ENCODE measurements around the gene LRMDA.

LRMDA gene

GRCh38 chr10:75540981-75541380 lies 109.6 kb downstream of the LRMDA start:
- no peak for DNase-seq (ENCODE audit: low read depth in 2 of 2)

DNA sequence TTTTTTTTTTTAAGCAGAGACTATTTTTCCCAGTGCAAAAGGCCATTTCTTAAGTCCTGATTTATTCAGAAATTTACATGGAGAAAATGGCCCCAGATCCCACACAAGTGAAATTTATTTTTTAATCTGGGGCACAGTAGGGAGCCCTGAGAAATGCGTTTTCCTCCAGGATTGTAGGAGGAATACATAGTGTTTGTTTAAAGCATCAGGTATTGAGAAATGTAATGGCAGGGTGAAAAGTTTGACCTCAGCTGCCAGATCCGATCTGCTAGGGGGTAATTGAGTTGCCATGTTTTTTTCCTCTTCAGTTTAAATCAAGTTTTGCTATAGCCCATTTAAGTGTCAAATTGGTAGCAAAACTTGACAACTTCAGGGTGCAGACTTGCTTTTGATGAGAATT lies 110.0 kb downstream of the LRMDA start:
- DNase-seq (ENCODE audit: low read depth in 2 of 2): no peak

GRCh38 chr10:75542084-75542483 lies 110.7 kb downstream of the LRMDA start:
- peak; percentile 32 to 48 for DNase-seq (ENCODE audit: low read depth in 2 of 2)

GRCh38 chr10:75542906-75543305 lies 111.5 kb downstream of the LRMDA start:
- DNase-seq (ENCODE audit: low read depth in 2 of 2): peak; percentile 60 to 68

- DNase-seq (ENCODE audit: low read depth in 2 of 2): no peak
These were observed 113.0 kb downstream of the LRMDA start for GRCh38 chr10:75544386-75544785.

GRCh38 chr10:75544993-75545706 lies 113.7 kb downstream of the LRMDA start:
- DNase-seq (ENCODE audit: low read depth in 2 of 2): peak; percentile 66 to 67

DNA sequence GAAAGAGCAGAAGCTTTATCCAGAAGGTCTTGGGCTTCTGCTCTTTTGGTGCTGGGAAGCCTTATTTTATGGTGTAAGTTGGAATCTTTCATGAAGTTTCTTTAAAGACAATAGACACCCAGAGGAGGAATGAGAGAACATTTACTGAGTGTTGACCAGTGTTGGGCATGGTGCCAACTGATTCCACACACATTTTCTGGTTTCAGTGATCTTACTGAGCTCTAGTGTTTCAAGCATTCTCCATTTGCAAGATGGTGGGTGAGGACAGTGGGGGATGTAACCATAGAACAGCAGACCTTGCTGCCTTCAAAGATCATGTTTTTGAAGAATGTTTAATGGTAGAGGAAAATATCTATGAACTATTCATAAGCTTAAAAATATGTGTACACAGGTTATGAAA lies 114.6 kb downstream of the LRMDA start:
- no peak for DNase-seq (ENCODE audit: low read depth in 2 of 2)

GRCh38 chr10:75547391-75548298 lies 116.2 kb downstream of the LRMDA start:
- peak; percentile 83 to 87 for DNase-seq (ENCODE audit: low read depth in 2 of 2)

DNA sequence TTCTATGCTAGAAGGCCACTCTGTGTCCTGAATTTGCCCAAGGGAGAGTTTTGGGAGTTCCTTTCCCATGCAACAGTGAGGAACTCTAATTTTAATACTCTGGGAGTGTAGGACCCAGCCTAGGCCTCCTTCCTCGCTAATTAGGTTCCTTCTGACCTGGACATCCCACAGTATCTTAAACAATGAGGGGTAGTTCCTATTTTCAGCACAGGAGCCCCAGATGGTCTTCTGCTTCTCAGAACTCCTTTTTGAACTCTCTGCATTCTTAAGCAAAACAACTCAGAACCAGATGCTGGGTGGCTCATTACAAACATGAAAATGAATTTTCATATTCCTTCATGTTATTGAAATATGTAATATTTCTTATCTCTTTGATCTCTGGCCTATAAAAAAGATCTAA lies 116.9 kb downstream of the LRMDA start:
- DNase-seq (ENCODE audit: low read depth in 2 of 2): no peak

GRCh38 chr10:75550191-75550590 lies 118.8 kb downstream of the LRMDA start:
- DNase-seq (ENCODE audit: low read depth in 2 of 2): no peak

DNA sequence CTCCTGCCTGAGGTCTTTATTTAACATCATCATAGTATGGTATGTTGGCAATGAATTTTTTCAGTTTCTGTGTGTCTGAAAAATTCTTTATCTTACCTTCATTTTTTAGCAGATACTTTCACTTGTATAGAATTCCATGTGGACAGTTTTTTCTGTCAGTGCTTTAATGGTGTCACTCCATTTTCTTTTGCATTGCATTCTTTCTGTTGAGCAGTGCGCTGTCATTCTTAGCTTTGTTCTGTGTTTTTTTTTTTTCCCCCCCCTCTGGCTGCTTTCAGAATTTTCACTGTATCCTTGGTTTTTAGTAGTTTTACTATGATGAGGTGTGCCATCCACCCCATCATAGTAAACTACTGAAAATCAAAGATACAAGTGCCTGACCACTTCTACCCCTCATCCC lies 120.7 kb downstream of the LRMDA start:
- no peak for DNase-seq (ENCODE audit: low read depth in 2 of 2)

GRCh38 chr10:75553550-75553949 lies 122.1 kb downstream of the LRMDA start:
- no peak for DNase-seq (ENCODE audit: low read depth in 2 of 2)

DNA sequence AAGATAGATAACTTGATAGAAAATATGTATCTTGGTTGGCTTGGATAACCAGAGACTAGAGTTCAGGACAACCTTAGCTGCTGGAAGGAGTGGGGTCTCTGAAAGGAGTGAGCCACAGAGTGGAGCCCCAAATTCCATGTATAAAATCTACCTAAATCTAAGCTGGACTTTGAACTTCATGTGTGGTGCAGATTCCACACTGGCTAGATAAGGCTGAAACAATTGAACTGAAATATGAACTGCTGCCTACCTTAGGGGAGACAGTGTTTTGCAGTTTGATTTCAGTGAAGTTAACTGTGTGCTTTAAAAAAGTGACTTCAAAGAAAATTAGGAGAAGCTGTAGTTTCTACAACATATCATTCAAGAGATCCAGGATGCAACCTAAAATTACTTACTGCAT lies 123.9 kb downstream of the LRMDA start:
- DNase-seq (ENCODE audit: low read depth in 2 of 2): no peak

- DNase-seq (ENCODE audit: low read depth in 2 of 2): no peak
These were observed 124.9 kb downstream of the LRMDA start for GRCh38 chr10:75556320-75556719.

- DNase-seq (ENCODE audit: low read depth in 2 of 2): no peak
These were observed 134.1 kb downstream of the LRMDA start for GRCh38 chr10:75565286-75566251.

DNA sequence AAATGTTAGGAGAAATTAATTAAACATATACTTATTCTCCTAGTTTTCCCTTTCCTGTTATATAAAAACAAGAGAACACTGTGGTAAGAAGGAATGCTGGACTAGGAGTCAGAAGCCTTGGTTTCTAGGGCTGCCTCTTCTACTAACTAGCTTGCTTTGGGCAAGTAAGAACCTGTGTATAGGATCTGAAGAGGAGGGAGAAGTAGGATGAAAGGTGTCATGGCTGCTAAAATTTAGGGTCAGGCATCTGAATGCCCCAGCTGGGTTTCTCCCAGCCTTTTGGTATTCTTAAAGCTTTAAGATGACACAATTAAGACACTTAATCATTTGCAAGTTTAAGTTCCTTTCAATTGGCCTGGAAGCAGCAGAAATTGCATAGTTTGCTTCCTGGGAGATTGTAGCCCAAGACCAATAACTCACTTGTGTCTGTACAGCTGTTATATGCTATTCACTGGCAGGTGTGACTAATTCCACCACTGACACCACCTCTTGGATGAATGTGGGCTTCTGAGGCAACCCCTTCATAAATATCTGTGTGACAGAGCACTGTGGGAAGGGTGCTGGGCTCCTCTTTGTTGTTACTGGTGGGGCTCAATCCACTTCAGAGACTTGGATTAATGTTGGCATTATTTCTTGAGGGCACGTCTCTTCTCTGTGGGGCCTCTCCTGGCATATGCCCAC lies 137.2 kb downstream of the LRMDA start:
- DNase-seq (ENCODE audit: low read depth in 2 of 2): no peak

DNA sequence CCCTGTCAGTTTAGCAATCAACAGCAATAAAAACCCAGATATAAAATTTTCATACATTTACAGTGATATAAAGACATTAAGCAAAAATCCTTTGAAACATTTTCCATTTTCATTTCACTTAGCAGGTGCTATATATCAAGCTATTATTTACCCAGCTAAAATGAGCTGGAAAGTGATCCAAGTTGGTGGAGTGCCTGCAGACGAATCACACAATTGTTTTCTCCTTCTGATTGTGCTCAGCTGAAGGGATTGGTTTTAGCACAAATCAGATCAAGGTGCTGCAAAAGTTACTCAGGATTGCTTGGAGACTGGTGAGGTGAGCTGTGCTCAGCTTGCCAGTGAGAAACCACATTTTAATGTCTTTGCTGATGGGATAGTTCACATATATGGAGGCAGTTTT lies 138.1 kb downstream of the LRMDA start:
- DNase-seq (ENCODE audit: low read depth in 2 of 2): no peak

DNA sequence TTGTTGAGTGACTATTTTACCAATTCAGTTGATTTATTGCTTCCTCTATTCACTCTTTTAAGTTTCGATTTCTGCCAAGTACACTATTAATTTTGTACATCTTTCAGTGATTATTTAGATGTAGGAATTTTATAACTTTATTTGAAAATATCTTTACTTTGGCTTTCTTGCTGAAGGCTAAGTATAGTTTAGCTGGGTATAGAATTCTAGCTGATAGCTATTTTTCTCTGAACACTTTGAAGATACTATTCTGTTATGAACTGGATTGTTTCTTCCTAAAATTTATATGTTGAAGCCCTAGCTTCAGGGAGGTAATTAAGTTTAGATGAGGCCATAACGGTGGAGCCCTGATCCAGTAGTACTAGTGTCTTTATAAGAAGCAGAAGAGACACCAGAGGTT lies 141.1 kb downstream of the LRMDA start:
- DNase-seq (ENCODE audit: low read depth in 2 of 2): no peak

DNA sequence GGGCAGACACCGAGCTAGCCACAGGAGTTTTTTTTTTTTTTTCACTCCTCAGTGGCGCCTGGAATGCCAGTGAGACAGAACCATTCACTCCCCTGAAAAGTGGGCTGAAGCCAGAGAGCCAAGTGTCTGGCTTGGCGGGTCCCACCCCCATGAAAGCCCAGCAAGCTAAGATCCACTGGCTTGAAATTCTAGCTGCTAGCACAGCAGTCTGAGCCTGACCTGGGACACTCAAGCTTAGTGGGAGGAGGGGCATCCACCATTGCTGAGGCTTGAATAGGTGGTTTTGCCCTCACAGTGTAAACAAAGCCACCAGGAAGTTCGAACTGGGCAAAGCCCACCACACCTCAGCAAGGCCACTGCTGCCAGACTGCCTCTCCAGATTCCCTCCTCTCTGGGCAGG lies 144.5 kb downstream of the LRMDA start:
- DNase-seq (ENCODE audit: low read depth in 2 of 2): no peak

DNA sequence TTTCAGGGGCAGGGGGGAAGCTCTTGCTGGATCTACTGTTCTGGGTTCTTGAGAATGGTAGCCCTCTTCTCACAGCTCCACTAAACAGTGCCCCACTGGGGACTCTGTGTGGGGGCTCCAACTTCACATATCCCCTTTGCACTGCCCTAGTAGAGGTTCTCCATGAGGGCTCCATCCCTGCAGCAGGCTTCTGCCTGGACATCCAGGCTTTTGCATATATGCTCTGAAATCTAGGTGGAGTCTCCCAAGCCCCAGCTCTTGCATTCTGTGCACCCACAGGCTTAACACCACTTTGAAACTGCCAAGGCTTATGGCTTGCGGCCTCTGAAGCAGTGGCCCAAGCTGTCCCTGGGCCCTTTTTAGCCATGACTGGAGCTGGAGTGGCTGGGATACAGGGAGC lies 150.7 kb downstream of the LRMDA start:
- no peak for DNase-seq (ENCODE audit: low read depth in 2 of 2)

DNA sequence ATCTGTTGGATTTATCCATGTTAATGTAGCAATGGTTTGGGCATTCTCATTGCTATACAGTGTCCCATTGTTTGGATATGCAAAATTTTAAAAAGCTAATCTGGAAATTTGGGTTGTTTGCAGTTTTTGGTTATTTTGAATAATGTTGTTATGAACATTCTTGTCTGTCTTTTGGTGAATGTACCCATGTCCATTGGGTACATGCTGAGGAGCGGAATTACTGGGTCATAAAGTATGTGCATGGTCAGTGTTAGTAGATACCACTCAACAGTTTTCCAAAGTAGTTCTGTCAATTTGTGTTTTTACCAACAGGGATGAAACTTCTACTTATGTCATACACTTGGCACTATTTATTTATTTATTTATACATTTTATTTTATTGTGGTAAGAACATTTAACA lies 153.9 kb downstream of the LRMDA start:
- DNase-seq (ENCODE audit: low read depth in 2 of 2): no peak
